Ascending aorta (tissue), 2 donors: Measurements from ENCODE around the gene CYP2C18. TPM values are rescaled to one million over a fixed set of nuclear protein-coding genes. Genes with fewer than 3 reads are reported as not detected.

Source experiments
- DNase-seq, 2 donors: peaks; one replicate each; pipeline ENCODE4 v3.0.0-alpha.2; 2019; ENCODE audit warnings: low spot score in 2 of 2
- H3K27ac ChIP-seq, 2 donors: fragments of 200-600 bp; sonication (generic); one replicate each; pipeline ENCODE4 v1.5.1; 2016 to 2017; ENCODE audit warnings: mild to moderate bottlenecking in 1 of 2
- H3K27me3 ChIP-seq: fragments of 200-600 bp; sonication (generic); one replicate; pipeline ENCODE4 v1.5.1; 2017
- H3K36me3 ChIP-seq, 2 donors: fragments of 200-600 bp; sonication (generic); one replicate each; pipeline ENCODE4 v1.5.1; 2016
- H3K4me1 ChIP-seq, 2 donors: fragments of 200-600 bp; sonication (generic); one replicate each; pipeline ENCODE4 v1.5.1; 2016 to 2017; ENCODE audit warnings: mild to moderate bottlenecking in 1 of 2
- H3K4me3 ChIP-seq, 2 donors: fragments of 200-600 bp; sonication (generic); one replicate each; pipeline ENCODE4 v1.5.1; 2016 to 2017; ENCODE audit warnings: mild to moderate bottlenecking in 1 of 2
- H3K9me3 ChIP-seq, 2 donors: fragments of 200-600 bp; sonication (generic); one replicate each; pipeline ENCODE4 v1.5.1; 2016
- intact Hi-C: fragments of 100-400 bp; cut with DNase I; formaldehyde crosslinking; loops from one replicate; pipeline ENCODE4 v1.15.1; 2023
- total RNA-seq: library from RNA; depleted of rRNA; stranded (reverse); fragments of >200 nt; gene quantifications from one replicate; pipeline ENCODE4 v1.1.0, GENCODE V29; 2016
- TF ChIP-seq, protein P1 (sequence below), 3 experiments: fragments of 200-600 bp in 2 of 3; fragments of 450-650 bp in 1 of 3; sonication (generic) in 2 of 3; IDR thresholded peaks; one replicate each; pipeline ENCODE4 v1.5.1; 2016 to 2019; ENCODE audit warnings: antibody characterized with exemption in 3 of 3, mild to moderate bottlenecking in 1 of 3, moderate library complexity in 1 of 3

CYP2C18 gene
- total RNA-seq, 1 donor from 2014 or later: not detected

DNA sequence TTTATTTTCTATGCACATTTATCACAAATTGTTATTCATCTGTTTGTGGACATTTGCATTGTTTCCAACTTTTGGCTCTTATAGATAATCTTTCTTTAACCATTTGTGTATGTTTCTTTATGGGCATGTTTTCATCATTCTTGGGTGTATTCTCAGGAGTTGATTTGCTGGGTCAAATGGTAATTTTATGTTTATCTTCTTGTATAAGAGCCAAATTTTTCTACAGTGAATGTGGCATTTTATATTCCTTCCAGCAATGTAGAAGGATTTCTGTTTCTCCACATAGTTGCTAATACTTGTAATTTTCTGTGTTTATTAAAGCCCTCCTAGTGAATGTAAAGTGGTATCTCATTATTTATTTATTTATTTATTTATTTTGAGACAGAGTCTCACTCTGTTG is 100.7 kb downstream of the CYP2C18 start:
- TF ChIP-seq, protein P1, sequence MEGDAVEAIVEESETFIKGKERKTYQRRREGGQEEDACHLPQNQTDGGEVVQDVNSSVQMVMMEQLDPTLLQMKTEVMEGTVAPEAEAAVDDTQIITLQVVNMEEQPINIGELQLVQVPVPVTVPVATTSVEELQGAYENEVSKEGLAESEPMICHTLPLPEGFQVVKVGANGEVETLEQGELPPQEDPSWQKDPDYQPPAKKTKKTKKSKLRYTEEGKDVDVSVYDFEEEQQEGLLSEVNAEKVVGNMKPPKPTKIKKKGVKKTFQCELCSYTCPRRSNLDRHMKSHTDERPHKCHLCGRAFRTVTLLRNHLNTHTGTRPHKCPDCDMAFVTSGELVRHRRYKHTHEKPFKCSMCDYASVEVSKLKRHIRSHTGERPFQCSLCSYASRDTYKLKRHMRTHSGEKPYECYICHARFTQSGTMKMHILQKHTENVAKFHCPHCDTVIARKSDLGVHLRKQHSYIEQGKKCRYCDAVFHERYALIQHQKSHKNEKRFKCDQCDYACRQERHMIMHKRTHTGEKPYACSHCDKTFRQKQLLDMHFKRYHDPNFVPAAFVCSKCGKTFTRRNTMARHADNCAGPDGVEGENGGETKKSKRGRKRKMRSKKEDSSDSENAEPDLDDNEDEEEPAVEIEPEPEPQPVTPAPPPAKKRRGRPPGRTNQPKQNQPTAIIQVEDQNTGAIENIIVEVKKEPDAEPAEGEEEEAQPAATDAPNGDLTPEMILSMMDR (IDR thresholded peaks at IDR 0.05): no peak
- H3K4me3 ChIP-seq: no peak overlapping the region
- H3K36me3 ChIP-seq: no peaks in the 10 kb centered on the region
- intact Hi-C loops: no loop called here
- no peak for DNase-seq
- H3K27me3 ChIP-seq: no peaks in the 10 kb centered on the region
- no peak overlapping the region for H3K27ac ChIP-seq
- H3K4me1 ChIP-seq: no peaks in the 10 kb centered on the region
- no peaks in the 10 kb centered on the region for H3K9me3 ChIP-seq

DNA sequence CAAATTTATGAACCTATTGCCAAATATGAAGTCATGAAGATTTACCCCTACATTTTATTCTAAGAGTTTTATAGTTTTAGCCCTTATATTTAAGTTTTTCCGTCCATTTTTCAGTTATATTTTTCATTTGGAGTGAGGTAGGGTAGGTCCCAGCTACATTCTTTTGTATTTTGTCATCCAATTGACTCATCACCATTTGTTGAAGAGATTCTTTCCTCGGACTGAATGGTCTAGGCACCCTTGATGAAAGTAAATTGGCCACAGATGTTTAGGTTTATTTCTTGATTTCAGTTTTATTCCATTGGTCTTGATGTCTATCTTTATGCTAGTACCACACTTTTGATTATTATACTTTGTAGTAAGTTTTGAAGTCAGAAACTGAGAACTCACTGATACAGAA is 101.7 kb downstream of the CYP2C18 start:
- intact Hi-C loops: no loop called here
- H3K36me3 ChIP-seq: no peaks in the 10 kb centered on the region
- TF ChIP-seq, protein P1 (IDR thresholded peaks at IDR 0.05): no peak

More for the DNA sequence above, 101.7 kb downstream of the CYP2C18 start:
- H3K4me3 ChIP-seq: no peak overlapping the region
- no peaks in the 10 kb centered on the region for H3K9me3 ChIP-seq
- no peaks in the 10 kb centered on the region for H3K4me1 ChIP-seq
- no peak overlapping the region for H3K27ac ChIP-seq
- DNase-seq: no peak
- H3K27me3 ChIP-seq: no peaks in the 10 kb centered on the region

Other genes starting within 250 kb of the CYP2C18 start
- 25.1 TPM for gene HELLS, start 137.9 kb upstream of the CYP2C18 start, total RNA-seq
- gene CYP2C19, start 79.0 kb downstream of the CYP2C18 start, total RNA-seq: not detected